ENCODE data around the gene GPER1.

- no peak for TF ChIP-seq POLR2A (IDR thresholded peaks at IDR 0.05)
- no peak for TF ChIP-seq CTCF (IDR thresholded peaks at IDR 0.05)
Observed at GRCh38 chr7:1112109-1112508, 24.2 kb downstream of the GPER1 start.
